LNCaP clone FGC (cell line): ENCODE measurements around the gene HAVCR2.
"Not testable (repeated sequence)": the region's sequence is repeated elsewhere in the genome, so short reads cannot be mapped to it uniquely, and the experiment has no call there.

Experiments
- DNase-seq: peaks from one replicate; pipeline ENCODE4 v3.0.0-alpha.2; 2011; ENCODE audit warnings: low read depth
- H3K4me3 ChIP-seq: 2 replicates; pipeline ENCODE4 v1.5.1; 2011; ENCODE audit warnings: mild to moderate bottlenecking, low read depth, low read length, control low read depth
- TF ChIP-seq, protein P1 (sequence below): IDR thresholded peaks from 2 replicates; pipeline ENCODE4 v1.5.1; 2012; ENCODE audit warnings: mild to moderate bottlenecking; ENCODE audit not compliant: control insufficient read depth, insufficient read depth; ENCODE audit errors: extremely low read depth

HAVCR2 gene

DNA sequence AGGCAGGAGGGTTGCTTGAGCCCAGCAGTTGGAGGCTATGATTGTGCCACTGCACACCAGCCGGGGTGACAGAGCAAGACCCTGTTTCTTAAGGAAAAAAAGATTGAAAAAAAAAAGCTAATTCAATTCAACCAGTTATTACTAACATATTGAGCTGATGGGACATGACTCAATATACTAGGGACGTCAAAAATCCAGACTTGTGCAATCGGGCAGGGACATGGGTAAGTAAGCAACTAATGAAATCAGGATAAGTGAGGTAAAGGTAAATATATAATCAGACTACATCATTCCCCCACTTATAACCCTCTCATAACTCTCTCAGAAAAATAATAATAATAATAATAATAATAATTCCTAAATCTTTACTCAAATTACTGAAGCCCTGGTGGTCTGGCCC lies 49.0 kb downstream of the HAVCR2 start:
- H3K4me3 ChIP-seq, result no peak overlapping the region
- TF ChIP-seq, protein P1, sequence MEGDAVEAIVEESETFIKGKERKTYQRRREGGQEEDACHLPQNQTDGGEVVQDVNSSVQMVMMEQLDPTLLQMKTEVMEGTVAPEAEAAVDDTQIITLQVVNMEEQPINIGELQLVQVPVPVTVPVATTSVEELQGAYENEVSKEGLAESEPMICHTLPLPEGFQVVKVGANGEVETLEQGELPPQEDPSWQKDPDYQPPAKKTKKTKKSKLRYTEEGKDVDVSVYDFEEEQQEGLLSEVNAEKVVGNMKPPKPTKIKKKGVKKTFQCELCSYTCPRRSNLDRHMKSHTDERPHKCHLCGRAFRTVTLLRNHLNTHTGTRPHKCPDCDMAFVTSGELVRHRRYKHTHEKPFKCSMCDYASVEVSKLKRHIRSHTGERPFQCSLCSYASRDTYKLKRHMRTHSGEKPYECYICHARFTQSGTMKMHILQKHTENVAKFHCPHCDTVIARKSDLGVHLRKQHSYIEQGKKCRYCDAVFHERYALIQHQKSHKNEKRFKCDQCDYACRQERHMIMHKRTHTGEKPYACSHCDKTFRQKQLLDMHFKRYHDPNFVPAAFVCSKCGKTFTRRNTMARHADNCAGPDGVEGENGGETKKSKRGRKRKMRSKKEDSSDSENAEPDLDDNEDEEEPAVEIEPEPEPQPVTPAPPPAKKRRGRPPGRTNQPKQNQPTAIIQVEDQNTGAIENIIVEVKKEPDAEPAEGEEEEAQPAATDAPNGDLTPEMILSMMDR, result no peak
- no peak for DNase-seq

DNA sequence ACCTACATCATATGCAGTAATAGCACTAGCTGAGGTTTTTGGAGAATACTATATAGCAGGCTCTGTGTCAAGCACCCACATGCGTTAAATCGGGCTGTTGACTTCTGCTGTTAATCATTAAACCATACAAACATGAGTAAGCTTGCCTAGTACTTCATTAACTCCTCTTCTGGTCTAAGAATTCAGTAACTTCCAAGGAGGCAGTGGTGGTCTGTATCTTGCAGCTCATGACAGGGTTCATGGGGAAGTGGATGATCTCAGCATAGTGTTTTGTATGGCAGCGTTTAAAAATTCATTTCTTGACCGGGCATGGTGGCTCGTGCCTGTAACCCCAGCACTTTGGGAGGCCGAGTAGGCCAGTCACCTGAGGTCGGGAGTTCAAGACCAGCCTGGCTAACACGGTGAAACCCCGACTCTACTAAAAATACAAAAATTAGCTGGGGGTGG lies 49.7 kb downstream of the HAVCR2 start, which contains the start of gene HAVCR1:
Gene HAVCR1 (minus strand): TSS at position 24 of the 447 bp plus-strand sequence. CDS start 1,173 bp downstream, outside the sequence.
- DNase-seq, result no peak
- TF ChIP-seq, protein P1, result no peak
- no peak within 1 kb of the TSS for H3K4me3 ChIP-seq

DNA sequence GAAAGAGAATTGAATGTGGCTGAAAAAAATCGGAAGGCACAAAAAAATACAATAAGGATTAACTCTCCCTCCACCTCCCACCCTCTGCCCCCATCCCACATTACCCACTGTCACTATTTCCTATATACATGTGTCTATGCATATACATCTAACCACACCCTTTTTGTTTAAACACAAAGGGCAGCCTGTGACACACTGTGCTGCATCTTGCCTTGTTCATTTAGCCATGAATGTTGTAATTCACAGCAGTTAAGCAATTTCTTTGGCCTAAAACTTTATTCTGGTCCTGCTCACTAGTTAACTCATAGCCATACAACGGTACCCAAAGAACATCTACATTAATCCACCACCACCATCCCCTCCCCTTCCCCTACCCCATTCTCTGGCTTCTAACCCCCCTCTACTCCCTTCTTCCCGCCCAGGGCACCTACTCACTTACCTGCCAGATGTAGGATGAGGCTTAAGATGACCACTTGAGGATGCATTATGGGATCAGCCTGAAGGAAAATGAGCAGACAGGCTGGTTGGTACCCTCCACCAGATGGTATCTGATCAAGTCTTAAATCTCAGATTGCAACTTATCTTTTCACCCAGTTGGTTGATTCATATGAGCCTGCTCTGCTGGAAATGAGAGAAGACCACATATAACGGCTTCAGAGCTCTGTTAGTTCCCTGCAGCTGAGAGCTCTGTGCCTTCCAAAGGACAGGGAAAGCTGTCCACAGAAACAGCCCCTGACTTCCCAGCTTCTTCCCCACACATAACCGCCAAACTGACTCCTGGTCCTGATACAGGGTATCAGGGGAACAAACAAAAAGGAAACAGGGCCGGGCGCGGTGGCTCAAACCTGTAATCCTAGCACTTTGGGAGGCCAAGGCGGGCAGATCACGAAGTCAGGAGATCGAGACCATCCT lies 51.1 kb downstream of the HAVCR2 start:
- TF ChIP-seq, protein P1, result no peak

DNA sequence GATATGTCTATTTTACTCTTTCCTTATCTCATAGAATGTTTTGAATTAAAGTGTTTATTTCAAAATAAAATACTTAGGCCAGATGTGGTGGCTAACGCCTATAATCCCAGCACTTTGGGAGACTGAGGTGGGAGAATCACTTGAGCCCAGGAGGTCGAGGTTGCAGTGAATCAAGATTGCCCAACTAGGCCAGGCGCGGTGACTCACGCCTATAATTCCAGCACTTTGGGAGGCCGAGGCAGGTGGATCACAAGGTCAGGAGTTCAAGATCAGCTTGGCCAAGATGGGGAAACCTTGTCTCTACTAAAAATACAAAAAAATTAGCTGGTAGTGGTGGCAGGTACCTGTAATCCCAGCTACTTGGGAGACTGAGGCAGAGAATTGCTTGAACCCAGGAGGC lies 52.0 kb downstream of the HAVCR2 start:
- H3K4me3 ChIP-seq, DNase-seq: not testable (repeated sequence)

More for the DNA sequence above, 51.1 kb downstream of the HAVCR2 start:
- no peak for DNase-seq
- H3K4me3 ChIP-seq, result no peak overlapping the region

DNA sequence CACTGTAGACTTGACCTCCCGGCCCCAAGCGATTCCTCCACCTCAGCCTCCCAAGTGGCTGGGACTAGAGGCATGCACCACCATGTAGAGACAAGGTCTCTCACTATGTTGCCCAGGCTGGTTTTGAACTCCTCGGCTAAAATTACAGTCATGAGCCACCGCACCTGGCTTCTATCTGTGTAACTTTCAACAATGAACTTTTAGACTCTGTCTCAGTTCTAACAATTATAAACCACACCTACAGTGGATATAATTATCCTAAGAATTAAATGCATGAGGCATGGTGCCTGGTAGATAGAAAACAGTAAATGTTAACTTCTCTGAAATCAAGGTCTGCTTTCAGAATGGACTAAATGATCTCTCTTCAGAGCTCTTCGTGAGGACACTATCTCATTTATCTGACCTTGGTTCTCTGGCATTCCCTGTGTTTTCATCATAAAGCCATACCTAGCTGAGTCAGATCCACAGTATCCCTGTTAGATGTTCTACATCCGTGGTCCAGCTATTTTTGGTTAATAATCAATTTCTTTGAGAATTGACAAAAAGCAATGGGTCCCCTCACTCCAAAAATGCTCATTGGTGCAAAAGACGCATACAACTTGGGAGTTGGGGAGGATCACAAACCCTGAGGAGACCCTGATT lies 57.1 kb downstream of the HAVCR2 start:
- H3K4me3 ChIP-seq, result no peak overlapping the region
- TF ChIP-seq, protein P1, result no peak
- no peak for DNase-seq

DNA sequence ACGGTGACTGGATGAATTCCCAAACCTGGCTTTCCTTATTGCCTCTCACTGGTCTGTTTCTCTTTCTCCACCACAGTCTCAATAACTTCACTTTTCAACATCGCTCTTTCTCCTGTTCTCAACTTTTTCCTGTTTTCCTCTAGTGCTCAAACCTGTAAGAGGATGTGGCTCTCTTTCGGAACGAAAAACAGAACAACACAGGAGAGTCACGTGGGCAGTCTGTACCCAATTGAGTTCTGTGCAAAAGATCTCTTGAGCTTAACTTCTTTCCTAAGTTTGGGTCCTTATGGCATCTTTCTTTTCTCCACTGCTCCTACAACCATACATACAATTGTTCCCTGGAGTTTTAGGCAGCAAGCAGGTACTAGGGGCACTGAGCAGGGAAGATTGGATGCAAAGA lies 58.8 kb downstream of the HAVCR2 start:
- DNase-seq, result no peak
- TF ChIP-seq, protein P1, result no peak
- no peak overlapping the region for H3K4me3 ChIP-seq

DNA sequence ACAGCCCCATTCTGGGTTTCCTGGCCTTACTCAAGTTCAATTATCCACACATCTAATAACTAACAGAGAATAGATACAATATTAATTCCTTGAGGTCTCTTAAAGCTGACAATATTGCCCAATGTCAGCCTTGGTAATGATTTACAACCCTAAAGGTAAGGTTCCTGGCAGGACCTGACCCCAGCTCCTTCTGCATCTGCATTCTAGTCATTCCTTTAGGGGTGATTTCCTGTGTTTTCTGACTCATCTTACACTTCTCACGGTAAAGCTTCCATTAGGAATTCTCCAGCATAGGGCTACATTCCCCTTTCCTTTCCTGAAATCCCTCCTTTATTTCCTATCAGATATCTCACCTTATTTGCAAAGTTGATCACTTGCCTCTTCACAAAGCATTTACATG lies 59.2 kb downstream of the HAVCR2 start:
- no peak overlapping the region for H3K4me3 ChIP-seq
- TF ChIP-seq, protein P1, result no peak
- no peak for DNase-seq
